Neural crest cell (in vitro differentiated cells): ENCODE results near the gene IFNA13. TPM values are rescaled to one million over a fixed set of nuclear protein-coding genes. Genes with fewer than 3 reads are reported as not detected.
A peak's percentile ranks its signal among the peaks of the same experiment; 100 is the strongest.

Source experiments
- DNase-seq: peaks from one replicate; pipeline ENCODE4 v3.0.0; 2021; ENCODE audit warnings: low read depth, mixed read lengths, low spot score
- H3K27ac Mint-ChIP-seq: one replicate; pipeline ENCODE4 v1.8.0; 2021; ENCODE audit warnings: mild to moderate bottlenecking, mixed read lengths; ENCODE audit not compliant: unreplicated experiment
- H3K27me3 Mint-ChIP-seq: 2 replicates; pipeline ENCODE4 v1.8.0; 2021; ENCODE audit warnings: low read depth, mild to moderate bottlenecking, mixed read lengths
- H3K36me3 Mint-ChIP-seq: 2 replicates; pipeline ENCODE4 v1.8.0; 2021; ENCODE audit warnings: low read depth, mild to moderate bottlenecking, mixed read lengths
- H3K4me1 Mint-ChIP-seq: 2 replicates; pipeline ENCODE4 v1.8.0; 2021; ENCODE audit warnings: mixed read lengths
- H3K4me3 Mint-ChIP-seq: one replicate; pipeline ENCODE4 v1.8.0; 2021; ENCODE audit warnings: mild to moderate bottlenecking, mixed read lengths
- H3K9me3 Mint-ChIP-seq: 2 replicates; pipeline ENCODE4 v1.8.0; 2021; ENCODE audit warnings: mixed read lengths
- total RNA-seq: library from RNA; stranded (reverse); gene quantifications from 2 replicates; pipeline ENCODE4 v1.2.1, GENCODE V29; 2021
- TF ChIP-seq, protein P1 (sequence below): fragments of 200-600 bp; sonication (generic); conservative IDR thresholded peaks from 2 replicates; pipeline ENCODE4 v1.5.0; 2021; ENCODE audit warnings: antibody characterized with exemption, mild to moderate bottlenecking

Gene IFNA13
- total RNA-seq, 1 donor from 2014 or later, result not detected

DNA sequence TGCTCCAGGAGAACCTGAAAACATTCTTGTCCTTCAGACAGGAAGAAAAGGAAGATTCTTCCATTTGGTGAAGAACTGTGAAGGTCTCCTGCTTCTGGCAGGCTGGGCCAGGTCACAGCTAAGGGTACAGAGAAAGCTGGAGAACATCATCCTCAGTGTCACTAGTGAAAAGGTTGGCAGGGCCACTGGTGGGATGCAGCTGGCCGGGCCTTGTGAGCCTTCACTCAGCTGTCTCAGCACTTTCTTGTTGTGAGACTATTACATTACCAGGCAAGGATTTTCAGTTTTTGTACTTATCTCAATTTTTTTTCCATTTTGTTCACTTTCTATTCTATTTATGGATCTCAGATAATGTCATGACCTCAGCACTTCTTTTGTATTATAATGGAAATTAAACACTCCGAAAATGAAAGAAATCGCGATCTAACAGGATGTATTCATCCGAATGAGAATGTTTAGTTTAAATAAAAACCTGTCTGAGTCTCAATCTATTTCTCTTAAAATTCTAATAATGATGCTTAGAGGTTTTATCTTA lies 31.2 kb upstream of the IFNA13 start:
- no peaks in the 10 kb centered on the region for H3K36me3 Mint-ChIP-seq
- H3K27me3 Mint-ChIP-seq, result peaks cover 69% of the 10 kb centered on the region

DNA sequence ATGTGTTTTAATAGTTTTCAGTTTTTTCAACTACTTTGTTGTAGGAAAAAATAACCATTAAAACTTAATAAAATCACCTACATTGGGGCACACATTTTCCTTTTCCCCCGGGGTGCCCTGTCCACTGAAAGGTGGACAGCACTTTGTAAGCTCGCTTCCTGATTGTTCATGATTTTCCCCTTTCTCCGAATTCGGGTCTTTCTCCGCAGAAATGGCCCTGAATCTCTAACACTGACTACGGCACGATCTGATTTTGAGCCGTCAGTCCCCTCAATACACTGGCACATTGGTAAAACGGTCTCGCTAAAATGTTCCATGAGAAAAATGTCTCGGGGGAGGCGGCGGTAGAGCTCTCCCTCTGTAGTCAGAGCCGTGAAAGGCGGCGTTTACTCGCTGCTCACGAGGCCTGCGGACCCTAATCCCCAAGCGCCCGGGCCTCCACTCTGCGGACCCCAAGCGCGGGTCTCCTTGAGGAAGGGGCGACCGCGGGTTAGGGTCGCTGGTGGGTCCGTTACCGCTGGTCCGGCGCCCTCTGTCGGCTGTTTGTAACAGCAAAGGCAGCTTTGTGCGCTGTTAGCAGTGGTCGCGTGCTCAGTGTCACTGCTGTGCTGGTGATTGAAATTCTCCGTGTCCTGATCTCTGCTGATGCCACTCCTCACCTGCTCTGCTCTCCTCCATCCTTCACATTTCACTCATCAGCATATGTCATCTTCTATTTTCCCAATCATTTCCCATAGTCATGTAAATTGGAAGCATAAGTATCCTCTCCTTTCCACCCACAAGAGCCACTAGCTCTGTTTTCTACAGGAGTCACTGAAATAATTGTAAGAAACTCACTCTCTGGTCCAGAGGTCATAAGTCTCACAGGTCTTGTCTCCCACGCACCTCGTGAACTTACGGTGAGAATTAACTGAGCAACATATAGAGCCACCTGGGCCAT lies 28.2 kb upstream of the IFNA13 start:
- Mint-ChIP-seq H3K27me3 (peaks cover 65% of the 10 kb centered on the region), H3K36me3 (no peaks in the 10 kb centered on the region)
- TF ChIP-seq, protein P1, sequence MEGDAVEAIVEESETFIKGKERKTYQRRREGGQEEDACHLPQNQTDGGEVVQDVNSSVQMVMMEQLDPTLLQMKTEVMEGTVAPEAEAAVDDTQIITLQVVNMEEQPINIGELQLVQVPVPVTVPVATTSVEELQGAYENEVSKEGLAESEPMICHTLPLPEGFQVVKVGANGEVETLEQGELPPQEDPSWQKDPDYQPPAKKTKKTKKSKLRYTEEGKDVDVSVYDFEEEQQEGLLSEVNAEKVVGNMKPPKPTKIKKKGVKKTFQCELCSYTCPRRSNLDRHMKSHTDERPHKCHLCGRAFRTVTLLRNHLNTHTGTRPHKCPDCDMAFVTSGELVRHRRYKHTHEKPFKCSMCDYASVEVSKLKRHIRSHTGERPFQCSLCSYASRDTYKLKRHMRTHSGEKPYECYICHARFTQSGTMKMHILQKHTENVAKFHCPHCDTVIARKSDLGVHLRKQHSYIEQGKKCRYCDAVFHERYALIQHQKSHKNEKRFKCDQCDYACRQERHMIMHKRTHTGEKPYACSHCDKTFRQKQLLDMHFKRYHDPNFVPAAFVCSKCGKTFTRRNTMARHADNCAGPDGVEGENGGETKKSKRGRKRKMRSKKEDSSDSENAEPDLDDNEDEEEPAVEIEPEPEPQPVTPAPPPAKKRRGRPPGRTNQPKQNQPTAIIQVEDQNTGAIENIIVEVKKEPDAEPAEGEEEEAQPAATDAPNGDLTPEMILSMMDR, result peak; percentile 95

More for the DNA sequence above, 31.2 kb upstream of the IFNA13 start:
- Mint-ChIP-seq H3K27ac (no peak overlapping the region), H3K4me3 (no peak overlapping the region), H3K4me1 (peaks cover 19% of the 10 kb centered on the region), H3K9me3 (no peaks in the 10 kb centered on the region)
- no peak for DNase-seq
- TF ChIP-seq, protein P1, result no peak

DNA sequence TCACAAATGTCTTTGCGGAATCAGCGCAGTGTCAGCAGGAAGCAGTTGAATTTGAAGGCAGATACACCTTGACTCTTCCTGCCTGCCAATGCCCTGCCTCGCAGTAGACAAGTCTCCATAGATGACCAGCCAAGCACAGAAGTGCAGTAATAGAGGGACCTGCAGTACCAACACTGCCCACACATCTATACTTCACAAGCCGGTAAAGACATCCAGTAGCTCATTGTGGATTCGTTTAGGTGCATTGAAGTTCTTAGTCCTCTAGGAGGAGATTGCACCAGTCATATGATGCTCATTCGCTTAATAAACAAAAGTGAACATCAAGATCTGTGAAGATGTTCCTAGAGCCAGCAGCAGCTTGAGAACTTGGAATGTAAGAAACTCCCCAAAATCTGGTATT lies 24.4 kb upstream of the IFNA13 start:
- H3K36me3 Mint-ChIP-seq, result no peaks in the 10 kb centered on the region
- no peak overlapping the region for H3K4me3 Mint-ChIP-seq
- H3K9me3 Mint-ChIP-seq, result no peaks in the 10 kb centered on the region
- TF ChIP-seq, protein P1, result peak; percentile 48
- DNase-seq, result no peak
- no peak overlapping the region for H3K27ac Mint-ChIP-seq
- peaks cover 8% of the 10 kb centered on the region for H3K4me1 Mint-ChIP-seq
- H3K27me3 Mint-ChIP-seq, result peaks cover 63% of the 10 kb centered on the region

More for the DNA sequence above, 28.2 kb upstream of the IFNA13 start:
- no peaks in the 10 kb centered on the region for H3K9me3 Mint-ChIP-seq
- H3K27ac Mint-ChIP-seq, result peak overlapping the region; percentile 12
- DNase-seq, result peak; percentile 79
- peak overlapping the region; percentile 49 for H3K4me3 Mint-ChIP-seq
- H3K4me1 Mint-ChIP-seq, result peaks cover 8% of the 10 kb centered on the region

DNA sequence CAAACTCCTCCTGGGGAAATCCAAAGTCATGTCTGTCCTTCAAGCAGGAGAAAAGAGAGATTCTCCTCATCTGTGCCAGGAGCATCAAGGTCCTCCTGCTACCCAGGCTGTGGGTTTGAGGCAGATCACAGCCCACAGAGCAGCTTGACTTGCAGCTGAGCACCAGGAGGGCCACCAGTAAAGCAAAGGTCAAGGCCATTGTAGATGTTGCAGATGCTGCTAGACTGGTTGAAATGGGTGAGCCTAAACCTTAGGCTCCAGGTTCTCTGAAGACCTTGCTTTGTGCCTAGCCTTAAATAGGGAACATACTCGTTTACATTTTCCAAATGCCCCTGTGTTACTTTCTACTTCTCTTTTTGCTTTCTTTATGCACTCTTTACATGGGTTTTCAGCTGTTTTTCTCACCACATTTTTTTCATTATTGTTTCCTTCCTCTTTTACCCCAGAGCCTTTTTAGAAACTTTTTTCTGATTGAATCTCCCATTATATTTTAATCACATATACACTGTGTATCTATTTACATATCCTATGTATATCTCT lies 17.3 kb upstream of the IFNA13 start, which contains the start of gene IFNA2:
TSS of gene IFNA2 (minus strand) at position 268 of the 540 bp plus-strand sequence. CDS start at position 199, 69 bp downstream.
- Mint-ChIP-seq H3K9me3 (no peaks in the 10 kb centered on the region), H3K27ac (no peak within 1 kb of the TSS), H3K4me3 (no peak within 1 kb of the TSS), H3K4me1 (peaks cover 6% of the 10 kb centered on the region), H3K27me3 (peaks cover 53% of the 10 kb centered on the region), H3K36me3 (no peaks in the 10 kb centered on the region)
- TF ChIP-seq, protein P1, result no peak
- DNase-seq, result no peak

DNA sequence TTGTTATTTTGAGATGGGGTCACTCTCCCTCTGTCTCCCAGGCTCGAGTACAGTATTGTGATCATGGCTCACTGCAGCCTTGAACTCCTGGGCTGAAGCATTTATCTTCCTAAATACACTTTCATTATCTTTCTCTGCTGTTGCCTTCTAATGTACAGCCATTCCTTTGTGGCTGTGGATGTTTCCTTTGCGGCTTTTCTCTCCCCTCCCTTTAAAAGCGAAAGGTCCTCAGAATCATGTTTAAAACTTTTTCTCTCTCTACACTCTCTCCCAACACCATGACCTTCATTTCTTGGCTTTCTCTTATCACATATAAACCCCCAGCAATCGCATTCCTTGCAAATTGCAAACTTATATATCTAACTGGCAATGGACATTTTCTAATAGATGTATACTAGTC lies 15.8 kb upstream of the IFNA13 start:
- peaks cover 54% of the 10 kb centered on the region for H3K27me3 Mint-ChIP-seq
- no peaks in the 10 kb centered on the region for H3K9me3 Mint-ChIP-seq
- H3K36me3 Mint-ChIP-seq, result no peaks in the 10 kb centered on the region
- H3K4me1 Mint-ChIP-seq, result peaks cover 6% of the 10 kb centered on the region
- DNase-seq, result no peak
- H3K4me3 Mint-ChIP-seq, result no peak overlapping the region
- no peak overlapping the region for H3K27ac Mint-ChIP-seq
- TF ChIP-seq, protein P1, result no peak
